Measurements from ENCODE around the gene TEX2.
"Not testable (repeated sequence)": the region's sequence is repeated elsewhere in the genome, so short reads cannot be mapped to it uniquely, and the experiment has no call there.

TEX2 gene

DNA sequence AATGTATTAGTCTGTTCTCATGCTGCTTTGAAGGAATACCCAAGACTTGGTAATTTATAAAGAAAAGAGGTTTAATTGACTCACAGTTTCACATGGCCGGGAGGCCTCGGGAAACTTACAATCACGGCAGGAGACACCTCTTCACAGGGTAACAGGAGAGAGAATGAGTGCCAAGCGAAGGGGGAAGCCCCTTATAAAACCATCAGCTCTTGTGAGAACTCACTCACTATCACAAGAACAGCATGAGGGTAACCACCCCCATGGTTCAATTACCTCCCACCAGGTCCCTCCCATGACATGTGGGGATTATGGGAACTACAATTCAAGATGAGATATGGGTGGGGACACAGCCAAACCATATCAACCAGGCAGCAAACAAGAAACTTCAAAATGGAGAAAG is 24.6 kb downstream of the TEX2 start:
- not testable (repeated sequence) for DNase-seq

DNA sequence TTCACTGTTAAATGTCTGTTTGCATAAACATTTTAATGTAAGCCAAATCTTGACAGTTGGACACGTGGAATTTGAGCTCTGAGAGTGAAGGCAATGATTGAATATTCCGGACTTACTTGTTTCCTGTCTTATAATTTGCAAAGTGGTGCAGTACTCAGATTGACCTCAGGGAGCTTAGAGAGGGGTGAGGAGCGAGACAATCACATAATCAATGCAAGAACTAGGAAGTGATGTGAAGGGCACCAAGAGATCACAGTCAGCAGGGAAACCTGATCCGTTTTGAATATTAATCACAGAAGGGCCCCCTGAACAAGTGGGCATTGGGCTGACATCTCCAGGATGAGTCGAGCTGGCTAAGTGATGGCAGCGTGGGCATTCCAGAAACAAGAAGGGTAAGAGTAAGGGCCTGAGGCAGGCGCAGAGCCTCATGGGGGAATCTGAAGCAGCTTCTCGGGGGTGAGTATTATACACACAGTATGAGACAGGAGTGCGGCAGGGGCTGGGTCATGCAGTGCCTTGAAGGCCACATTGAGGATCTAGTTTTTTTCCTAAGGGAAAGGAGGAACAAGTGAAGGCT is 26.1 kb downstream of the TEX2 start:
- no peak for DNase-seq

DNA sequence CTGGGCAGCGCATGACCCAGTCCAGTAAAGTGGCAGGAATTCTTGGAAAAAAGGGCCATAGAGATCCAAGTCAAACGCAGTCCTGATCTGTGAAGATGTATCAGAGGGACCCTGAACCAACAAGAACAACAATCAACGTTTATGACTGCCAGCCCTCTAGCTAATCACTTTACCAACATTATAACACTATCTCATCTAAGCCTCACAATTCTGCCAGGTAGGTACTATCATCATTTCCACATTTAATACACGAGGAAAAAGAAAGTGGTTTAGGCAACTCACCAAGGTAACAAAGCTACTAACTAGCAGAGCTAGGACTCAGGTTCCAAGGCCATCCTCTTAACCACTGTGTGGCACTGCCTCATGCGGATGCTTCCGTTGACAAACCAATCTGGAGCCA is 28.1 kb downstream of the TEX2 start:
- DNase-seq = no peak

DNA sequence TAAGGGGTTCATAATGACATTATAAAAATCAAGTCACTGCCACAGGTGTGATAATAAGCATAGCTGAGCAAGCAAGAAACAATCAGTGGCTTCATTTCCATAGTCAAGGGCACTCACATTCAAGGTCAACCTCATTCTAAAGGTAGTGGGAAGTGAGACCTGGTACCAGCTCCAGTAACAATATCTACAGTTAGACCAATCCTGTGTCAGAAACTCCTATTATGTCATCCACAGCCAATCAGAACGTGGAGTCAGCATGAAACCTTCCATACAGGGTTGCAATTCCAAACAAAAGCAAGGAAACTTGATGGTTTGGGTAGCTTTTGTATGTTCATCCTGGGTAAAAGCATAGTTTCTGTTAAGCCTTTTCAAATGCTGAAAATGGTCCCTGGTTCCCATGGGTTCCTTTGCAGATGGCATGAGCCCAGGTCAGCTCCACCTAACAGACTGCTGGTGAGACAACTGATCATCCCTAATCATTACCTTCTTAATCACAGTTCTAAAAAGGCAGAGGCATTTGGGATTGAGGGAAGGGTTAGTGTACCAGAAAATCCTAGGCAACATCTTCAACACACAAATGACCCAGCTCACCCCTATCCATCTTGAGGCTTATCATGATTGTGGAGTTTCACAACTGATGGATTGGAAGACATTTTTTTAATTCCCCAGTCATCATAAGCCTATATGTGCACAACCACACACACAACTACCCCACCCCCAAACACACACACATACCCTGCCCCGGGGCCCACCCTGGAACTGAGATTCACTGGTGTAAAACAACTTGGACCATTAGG is 30.4 kb downstream of the TEX2 start:
- no peak for DNase-seq

DNA sequence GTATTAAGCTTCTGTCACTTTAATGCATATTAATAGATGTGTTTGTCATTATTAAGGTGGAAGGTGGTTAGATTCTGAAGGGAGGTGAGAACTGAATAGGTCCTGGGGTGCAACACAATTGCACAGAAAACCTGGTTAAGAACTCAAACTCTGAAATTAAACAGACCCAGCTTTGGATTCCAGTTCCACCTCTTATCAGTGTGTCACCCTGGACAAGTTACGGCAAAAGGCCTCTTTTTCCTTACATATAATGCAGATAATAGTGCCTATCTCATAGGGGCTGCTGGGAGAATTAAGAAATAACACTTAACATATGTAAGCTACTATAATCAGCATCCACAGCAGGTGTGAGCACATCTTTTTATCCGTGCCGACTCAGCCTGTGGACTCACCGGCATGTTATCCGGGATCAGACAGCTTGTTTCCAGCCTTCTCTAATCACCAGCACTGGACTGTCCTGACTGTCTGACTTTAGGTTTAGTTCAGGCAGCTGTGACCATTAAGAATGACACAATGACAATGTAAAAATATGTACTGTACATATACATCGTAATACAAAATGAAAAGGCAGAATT is 31.4 kb downstream of the TEX2 start:
- DNase-seq = no peak

DNA sequence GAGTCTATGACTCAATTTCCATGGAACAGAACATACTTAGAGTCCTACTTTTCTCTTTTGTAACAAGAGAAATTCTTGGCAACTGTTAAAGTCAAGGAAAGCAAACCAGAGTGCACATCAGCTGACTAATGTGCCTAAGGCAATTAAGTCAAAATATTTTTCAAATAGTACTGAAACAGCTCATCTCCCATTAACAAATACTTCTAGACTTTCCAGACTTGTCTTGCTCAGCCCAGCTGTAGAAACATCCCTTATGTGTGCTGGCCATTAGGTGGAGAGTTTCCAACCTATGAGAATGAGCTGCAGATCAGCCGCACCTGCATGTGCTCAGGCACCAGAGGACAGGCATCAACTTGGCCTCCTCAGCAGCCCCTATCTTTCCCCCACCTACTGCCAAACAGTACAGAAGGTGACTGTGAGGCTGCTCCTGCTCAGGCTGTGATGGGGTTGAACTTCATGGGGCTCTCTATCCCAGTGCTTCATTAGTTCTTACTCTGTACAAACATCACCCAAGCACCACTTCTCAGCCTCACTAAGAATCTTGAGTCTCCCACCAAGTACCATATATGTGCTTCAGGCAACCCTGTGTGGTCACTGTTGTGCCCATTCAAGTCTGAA is 32.2 kb downstream of the TEX2 start:
- DNase-seq = peak; percentile 34

DNA sequence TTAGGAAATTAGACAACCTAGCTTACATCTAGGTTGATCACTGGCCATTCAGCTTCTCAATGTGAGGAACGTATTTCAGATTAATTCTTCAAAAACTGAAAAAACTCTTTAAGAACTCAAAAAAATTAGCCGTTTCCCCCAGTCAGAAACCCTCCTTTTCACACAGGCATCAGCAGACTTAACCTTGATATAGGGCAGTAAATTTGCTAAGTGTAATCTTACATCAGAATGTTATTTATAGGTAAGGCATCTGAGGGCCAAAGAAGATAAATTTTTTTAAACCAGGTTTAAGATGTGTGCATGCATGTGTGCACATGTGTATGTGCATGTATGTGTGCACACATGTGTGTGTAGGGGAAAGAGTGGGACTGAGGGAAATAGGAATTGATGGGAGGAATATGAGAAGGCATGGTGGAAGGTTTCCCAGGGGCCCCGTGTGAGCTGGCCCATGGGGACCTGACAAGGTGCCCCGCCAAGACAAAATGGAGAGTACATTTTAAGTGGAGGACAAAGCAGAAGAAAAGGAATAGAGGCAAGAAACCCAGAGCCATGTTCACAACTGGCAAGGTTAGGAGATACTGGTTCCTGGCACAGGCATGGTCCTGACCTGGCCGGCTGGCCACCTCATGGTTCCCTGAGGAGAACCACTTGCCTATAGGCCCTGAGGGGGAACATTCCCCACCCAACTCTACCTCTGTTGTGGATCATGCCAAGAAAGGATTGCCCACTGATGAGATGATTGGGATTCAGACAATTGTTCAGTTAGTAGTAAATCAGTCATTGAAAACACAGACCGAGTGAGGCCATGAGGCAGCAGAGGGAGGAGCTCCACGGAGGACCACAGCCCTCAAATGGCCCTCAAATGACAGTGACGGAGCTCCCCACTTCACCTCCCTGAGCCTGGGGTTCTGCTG is 33.0 kb downstream of the TEX2 start:
- DNase-seq = no peak

DNA sequence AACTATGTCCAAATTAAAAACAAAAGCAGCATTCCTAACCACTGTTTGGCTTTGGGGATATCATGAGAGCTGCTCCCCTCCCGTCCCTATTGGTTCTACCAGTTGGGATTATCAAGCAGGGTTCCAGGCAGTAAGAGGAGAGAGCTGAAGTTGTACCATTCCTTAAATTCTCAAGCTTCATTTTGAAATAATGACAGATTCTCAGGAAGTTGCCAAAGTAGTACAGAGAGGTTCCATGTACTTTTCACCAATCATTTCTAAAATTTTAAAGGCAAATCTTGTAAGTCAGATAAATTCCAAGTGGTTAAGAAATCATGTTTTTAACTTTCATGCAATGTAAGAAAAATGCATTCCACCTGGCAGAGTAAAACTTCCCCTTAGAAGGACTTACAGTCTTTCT is 36.9 kb downstream of the TEX2 start:
- no peak for DNase-seq

DNA sequence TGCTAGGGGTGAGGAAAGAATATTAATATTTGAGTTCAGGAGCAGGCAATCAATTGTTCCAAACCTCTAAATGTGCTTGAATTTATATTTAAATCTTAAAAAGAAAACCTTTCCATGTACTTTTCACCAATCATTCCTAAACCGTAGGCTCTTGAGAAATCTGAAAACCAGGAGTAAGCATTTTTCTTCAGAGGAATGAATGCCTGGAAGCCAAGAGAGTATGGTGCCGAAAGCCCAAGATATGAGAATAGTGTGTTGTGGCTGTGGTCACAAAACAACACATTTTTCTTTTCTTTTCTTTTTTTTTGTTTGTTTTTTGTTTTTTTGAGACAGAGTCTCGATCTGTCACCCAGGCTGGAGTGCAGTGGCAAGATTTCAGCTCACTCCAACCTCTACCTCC is 37.6 kb downstream of the TEX2 start:
- DNase-seq = no peak

DNA sequence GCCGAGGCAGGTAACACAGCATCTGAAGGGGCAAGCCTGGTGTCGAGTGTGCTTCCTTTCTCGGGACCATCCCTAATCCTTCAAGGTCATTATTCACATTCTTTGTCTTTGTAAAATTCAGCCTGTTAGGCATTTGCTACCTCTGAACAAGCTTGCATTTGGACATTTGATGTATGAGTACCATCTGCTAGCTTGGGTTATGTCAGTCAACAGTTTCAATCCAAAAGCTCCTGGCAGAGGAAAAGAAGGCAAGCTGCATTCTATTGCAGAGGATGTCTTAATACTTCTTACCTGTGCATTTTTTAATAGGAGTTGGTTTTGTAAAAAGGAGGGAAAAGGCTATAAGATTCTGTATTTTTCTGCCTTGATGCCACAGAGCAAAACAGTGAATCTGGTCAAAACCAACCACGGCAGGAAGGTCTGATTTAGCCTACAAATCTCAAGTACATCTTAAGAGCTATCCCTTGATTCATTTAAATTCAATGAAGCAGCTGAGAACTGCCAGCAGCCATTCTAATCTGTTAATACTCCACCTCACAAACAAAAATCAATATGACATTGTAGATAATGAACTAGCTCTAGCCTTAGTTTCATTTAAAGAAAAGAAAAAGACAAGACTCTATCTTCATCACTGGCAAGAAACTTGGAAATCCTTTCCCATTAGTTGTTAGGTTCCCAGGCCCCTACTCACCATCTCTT is 39.0 kb downstream of the TEX2 start:
- DNase-seq = no peak

DNA sequence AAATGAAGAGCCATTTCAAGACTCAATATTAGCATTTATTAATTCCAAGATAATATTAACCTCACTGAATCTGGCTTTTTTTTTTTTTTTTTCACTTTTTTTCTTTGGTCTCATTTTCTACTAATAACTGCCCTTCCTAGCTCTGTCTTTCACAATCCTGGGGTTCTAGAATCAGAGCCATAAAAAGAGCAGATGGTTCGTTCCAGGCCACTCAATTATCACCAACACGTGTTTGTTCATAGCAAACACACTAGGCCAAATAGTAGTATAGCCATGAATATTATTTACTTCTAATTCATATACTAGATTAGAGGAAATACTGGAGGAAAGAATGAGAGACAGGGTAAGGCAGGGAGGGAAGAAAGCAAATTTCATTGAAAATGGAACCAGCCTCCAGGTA is 39.8 kb downstream of the TEX2 start:
- DNase-seq = no peak

DNA sequence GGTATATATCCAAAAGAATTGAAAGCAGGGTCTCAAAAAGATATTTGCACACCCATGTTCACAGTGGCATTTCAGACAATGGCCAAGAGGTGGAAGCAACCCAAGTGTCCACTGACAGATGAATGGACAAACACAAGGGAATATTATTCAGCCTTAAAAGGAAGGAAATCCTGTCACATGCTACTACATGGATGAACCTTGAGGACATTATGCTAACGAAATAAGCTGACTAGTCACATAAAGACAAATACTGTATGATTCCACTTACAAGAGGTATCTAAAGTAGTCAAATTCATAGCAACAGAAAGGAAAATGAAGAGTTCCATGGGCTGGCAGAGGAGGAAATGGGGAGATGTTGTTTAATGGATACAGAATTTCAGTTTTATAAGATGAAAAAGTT is 41.4 kb downstream of the TEX2 start:
- no peak for DNase-seq

DNA sequence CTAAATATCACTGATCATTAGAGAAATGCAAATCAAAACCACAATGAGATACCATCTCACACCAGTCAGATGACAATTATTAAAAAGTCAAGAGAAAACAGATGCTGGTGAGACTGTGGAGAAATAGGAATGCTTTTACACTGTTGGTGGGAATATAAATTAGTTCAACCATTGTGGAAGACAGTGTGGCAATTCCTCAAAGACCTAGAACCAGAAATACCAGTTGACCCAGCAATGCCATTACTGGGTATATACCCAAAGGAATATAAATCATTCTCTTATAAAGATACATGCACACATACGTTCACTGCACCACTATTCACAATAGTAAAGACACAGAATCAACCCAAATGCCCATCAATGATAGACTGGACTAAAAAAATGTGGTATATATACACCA is 42.5 kb downstream of the TEX2 start:
- not testable (repeated sequence) for DNase-seq

DNA sequence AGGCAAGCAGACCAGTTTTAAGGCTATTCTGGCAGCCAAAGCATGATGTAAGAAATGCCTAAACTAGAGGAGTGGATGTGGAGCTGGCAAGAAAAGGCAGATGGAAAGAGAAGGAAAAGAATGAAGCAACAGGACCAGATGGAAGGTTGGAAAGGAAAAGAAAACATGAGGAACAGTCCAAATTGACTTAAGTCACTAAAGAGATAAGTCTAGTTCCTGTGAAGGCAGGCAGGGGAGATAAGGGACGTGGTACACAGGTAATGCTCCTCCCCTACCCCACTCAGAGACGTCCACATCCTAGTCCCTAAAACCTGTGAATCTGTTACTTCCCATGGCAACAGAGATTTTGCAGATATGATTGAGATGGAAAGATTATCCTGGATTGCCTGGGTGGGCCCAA is 43.5 kb downstream of the TEX2 start:
- no peak for DNase-seq

DNA sequence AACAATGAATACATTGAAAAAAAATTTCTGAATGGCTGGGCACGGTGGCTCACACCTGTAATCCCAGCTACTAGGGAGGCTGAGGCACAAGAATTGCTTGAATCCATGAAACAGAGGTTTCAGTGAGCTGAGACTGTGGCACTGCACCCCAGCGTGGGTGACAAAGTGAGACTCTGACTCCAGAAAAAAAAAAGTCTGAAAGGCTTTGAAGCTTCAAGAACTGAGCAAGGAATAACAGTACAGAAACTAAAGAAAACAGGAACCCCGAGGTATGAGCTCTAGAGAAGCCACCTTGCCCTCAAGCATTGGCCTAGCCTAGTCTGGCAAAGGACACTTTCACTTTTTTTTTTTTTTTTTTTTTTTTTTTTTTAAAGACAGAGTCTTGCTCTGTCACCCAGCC is 45.0 kb downstream of the TEX2 start:
- DNase-seq = no peak

DNA sequence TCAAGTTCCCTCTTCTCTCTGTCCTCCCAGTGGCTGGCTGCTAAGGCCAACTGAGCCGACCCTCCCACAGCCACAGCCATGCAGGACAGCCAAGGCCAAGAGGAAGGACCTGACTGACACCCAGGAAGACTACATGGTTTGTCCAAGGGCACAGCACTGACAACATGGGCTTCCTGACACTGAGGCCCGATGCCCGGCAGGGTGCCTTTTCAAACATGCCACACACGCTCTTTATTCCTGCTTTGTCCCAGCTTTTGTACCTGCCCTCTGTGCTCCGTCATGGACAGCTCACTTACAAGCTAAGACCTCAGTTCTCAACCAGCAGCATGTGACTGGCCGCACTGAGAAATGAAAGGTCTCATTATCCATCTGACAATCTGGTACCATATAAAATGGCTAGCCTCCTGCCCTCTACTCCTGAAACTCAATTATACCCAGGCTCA is 45.8 kb downstream of the TEX2 start:
- DNase-seq = peak; percentile 20

DNA sequence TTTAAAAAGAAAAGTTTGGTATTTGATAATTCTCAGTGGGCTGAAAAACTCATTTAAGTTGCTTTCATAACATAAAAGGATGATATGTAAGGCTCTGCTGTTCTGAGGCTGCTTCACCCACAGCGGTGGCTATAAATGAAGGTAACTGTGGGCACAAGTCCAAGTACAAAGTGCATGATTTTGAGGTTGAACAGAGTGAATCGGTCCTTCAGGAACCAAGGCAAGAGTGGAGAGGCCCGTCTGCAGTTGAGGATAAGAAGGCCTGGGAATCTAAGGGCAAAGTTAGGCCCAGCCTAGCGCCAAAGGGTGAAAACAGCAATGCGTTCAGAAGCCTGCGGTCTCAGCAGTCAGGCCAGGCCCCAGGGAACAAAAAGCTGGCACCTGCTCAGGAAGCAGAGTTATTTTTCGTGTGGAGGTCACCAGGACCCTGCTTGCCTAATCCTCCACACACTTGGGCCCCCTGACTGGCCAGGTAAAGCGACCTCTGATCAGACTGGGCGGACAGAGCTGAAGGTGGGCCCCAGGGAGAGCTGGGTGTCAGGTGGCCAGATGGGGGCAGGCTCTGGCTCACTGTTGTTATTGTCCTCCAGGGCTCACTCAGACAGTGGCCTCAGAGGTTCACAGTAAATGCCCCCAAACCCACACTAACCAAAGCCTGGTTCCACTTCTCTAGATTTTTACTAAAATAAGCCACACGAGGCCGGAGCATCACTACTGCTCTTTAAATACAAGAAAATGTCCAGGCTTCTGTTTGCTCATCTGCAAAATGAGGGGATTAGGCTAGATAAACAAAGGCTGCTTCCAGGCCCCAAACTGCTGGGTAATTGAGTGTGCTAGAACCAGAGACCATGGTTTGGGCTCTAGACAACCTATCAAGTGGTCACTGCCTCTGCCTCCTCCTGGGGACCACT is 46.5 kb downstream of the TEX2 start:
- DNase-seq = peak; percentile 37

DNA sequence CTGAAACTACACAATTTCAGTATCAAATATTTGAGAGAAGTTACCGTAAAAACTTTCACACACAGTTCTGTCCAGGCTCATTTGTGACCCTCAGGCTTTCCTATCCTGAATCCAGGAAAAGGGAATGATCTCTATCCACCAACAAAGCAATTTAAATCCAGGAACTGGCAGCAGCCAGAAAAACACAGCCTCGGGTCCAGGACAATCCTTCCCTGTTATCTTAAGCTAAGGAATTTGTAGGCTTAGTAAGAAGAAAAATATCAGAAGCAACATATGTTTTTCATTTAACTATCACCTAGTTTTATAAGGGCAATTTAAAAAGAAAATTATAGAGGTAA is 47.1 kb downstream of the TEX2 start:
- DNase-seq = no peak

DNA sequence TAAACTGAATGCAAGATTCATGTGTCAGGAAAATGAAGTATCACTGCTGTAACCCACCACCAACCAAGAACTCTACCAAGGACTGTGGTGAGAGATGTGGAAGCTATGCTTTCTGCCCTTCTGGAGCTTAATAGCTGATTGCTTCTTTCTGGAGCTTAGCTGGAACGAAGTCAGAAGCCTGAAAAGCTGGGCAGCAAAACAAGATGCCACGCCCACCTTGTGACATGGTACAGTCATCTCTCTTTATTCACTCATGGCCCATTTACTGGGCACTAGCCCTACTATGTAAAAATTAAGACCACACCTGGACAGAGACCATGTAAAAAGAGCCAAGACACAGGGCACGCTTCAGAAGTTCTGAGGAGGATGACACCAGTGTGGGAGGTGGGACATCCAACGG is 48.1 kb downstream of the TEX2 start:
- no peak for DNase-seq

DNA sequence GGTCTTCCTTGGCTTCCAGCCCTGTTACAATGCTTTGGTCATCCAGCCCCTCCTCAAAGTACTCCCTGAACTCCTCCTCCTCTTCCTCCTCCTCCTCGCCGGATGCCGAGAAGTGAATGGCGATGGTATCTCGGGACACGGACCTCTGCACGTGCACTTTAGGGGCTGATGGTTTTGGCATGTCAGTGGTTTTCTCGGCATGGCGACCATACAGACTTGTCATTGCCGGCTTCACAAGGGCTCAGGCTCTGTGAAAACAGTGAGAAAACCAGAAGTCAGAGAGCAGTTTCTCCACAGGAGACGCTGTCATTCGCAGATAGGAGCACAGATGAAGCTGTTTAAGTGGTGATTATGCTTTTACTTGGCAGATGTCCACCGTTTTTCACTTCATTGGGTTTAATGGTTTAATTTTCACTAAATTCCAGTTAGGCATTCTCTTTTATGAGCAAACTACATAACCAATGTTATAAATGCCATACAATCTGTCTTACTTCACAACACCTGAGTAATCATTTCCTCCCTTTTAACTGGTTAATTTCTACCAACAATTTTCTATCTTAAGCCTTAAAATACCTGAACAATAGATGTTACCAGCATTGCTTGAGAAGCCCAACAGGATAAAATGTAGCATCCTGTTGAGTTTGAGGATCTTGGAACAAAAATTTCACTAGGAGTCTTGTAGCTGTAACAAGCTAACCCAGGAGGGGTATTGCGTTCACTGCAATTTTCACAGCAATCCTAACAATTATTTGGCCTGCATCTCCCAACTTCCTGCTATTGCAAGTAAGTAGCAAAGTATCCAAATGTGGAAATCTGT is 48.9 kb downstream of the TEX2 start:
- peak; percentile 23 for DNase-seq

Data from eye (tissue), 1 donor.